ENCODE results near the gene MT1E. TPM values are rescaled to one million over a fixed set of nuclear protein-coding genes. Genes with fewer than 3 reads are reported as not detected.

Gene MT1E
- total RNA-seq, 1 experiment from 2014 or later = 114 TPM

- peak; percentile 31 for ATAC-seq
- POLR2A ChIA-PET = interaction anchor here (0.8 to 2.6 kb wide), 4 partner anchors 7 to 52 kb away, joined by 3 to 12 read pairs (median 6); partner anchors contain the start of genes MT1E, MT1H and MT2A
Observed at GRCh38 chr16:56618138-56618537, 7.4 kb upstream of the MT1E start.

GRCh38 chr16:56620339-56620897 lies 5.2 kb upstream of the MT1E start:
- peaks cover 2% of the 10 kb centered on the region; the same call in 1 of the 2 replicates for H3K36me3 Mint-ChIP-seq
- H3K4me3 Mint-ChIP-seq = no peak overlapping the region
- H3K27me3 Mint-ChIP-seq (ENCODE audit: low read depth) = peaks cover 98% of the 10 kb centered on the region
- POLR2A ChIA-PET = no interaction called here
- CTCF ChIA-PET = interaction anchor here (0.6 kb wide), 1 partner anchor 31 kb away, joined by 3 read pairs; the partner anchor contains the start of gene MT3
- peaks cover 8% of the 10 kb centered on the region; the same call in 1 of the 2 replicates for H3K9me3 Mint-ChIP-seq
- no peak overlapping the region for H3K27ac Mint-ChIP-seq
- DNase-seq (ENCODE audit: low spot score) (no peak), ATAC-seq (no peak)
- H3K4me1 Mint-ChIP-seq = peaks cover 54% of the 10 kb centered on the region
- TF ChIP-seq NFYB (CRISPR knock-in tag; conservative IDR thresholded peaks at IDR 0.05; ENCODE audit: low read depth) (no peak), ZSCAN18 (CRISPR knock-in tag; IDR thresholded peaks at IDR 0.05) (no peak), JUN (CRISPR knock-in tag; IDR thresholded peaks at IDR 0.05) (no peak), E2F1 (CRISPR knock-in tag; IDR thresholded peaks at IDR 0.05) (no peak), HMGA2 (CRISPR knock-in tag; IDR thresholded peaks at IDR 0.05) (no peak), GTF2I (CRISPR knock-in tag; conservative IDR thresholded peaks at IDR 0.05) (no peak), NR1H2 (CRISPR knock-in tag; IDR thresholded peaks at IDR 0.05) (no peak), ATF3 (CRISPR knock-in tag; conservative IDR thresholded peaks at IDR 0.05) (no peak), SP1 (CRISPR knock-in tag; conservative IDR thresholded peaks at IDR 0.05) (no peak), IRF2 (CRISPR knock-in tag; IDR thresholded peaks at IDR 0.05; ENCODE audit: borderline replicate concordance, low read depth) (no peak), STAT6 (CRISPR knock-in tag; conservative IDR thresholded peaks at IDR 0.05; ENCODE audit: low read depth) (no peak), MLX (CRISPR knock-in tag; IDR thresholded peaks at IDR 0.05) (no peak), FOXP1 (CRISPR knock-in tag; IDR thresholded peaks at IDR 0.05; ENCODE audit: borderline replicate concordance) (no peak), ZNF416 (CRISPR knock-in tag; IDR thresholded peaks at IDR 0.05) (no peak), ZBTB21 (CRISPR knock-in tag; IDR thresholded peaks at IDR 0.05; ENCODE audit: borderline replicate concordance) (no peak), ELF4 (CRISPR knock-in tag; IDR thresholded peaks at IDR 0.05; ENCODE audit: low read depth) (no peak)

More at GRCh38 chr16:56618138-56618537, 7.4 kb upstream of the MT1E start:
- H3K4me3 Mint-ChIP-seq = peak overlapping the region; percentile 78
- DNase-seq (ENCODE audit: low spot score) = no peak
- TF ChIP-seq CDX4 (CRISPR knock-in tag; IDR thresholded peaks at IDR 0.05; ENCODE audit: borderline replicate concordance) (no peak), PRDM15 (CRISPR knock-in tag; IDR thresholded peaks at IDR 0.05) (peak; percentile 92)
- H3K27ac Mint-ChIP-seq = no peak overlapping the region
- CTCF ChIA-PET = interaction anchor here (0.6 to 2.4 kb wide), 12 partner anchors 8 to 234 kb away, joined by 3 to 11 read pairs (median 4); partner anchors contain the start of genes MT1E, MT1H and MT1M
- H3K27me3 Mint-ChIP-seq (ENCODE audit: low read depth) = peaks cover 98% of the 10 kb centered on the region
- H3K4me1 Mint-ChIP-seq = peaks cover 53% of the 10 kb centered on the region
- peaks cover 5% of the 10 kb centered on the region; the same call in 1 of the 2 replicates for H3K9me3 Mint-ChIP-seq
- H3K36me3 Mint-ChIP-seq = no peaks in the 10 kb centered on the region; the same call in 1 of the 2 replicates

Measured in WTC11 (cell line).